A549 (cell line): Measurements from ENCODE around the gene CADM2. TPM values are rescaled to one million over a fixed set of nuclear protein-coding genes. Genes with fewer than 3 reads are reported as not detected.

Source experiments
- ATAC-seq, 2 experiments: fragments of 200-7000 bp in 1 of 2; fragments of >200 bp in 1 of 2; cut with Nextera tagmentation in 1 of 2; cut with Tn5 transposase in 1 of 2; 3 replicates each; pipeline versions ENCODE4 v1.8.0 to v1.9.1; 2018 to 2020; ENCODE audit warnings: mild to moderate bottlenecking in 1 of 2, moderate library complexity in 1 of 2
- CTCF ChIA-PET: fragments of 300-600 bp; sonication (Branson Sonifier 250); formaldehyde crosslinking; extraction: SDS; loops from one replicate; lab custom pipeline; 2021; ENCODE audit warnings: antibody characterized with exemption, inconsistent platforms; lab: Yijun Ruan, JAX
- POLR2A ChIA-PET: fragments of 350-600 bp; formaldehyde crosslinking; extraction: SDS; loops from one replicate; lab custom pipeline; 2021; ENCODE audit warnings: antibody characterized with exemption, inconsistent platforms; lab: Yijun Ruan, JAX
- DNase-seq, 2 experiments: peaks; one replicate each; pipeline versions ENCODE4 v3.0.0 to v3.0.0-alpha.2; 2011 to 2016; ENCODE audit warnings: low read depth in 1 of 2, low spot score in 1 of 2
- FAIRE-seq: peaks from 2 replicates; lab custom pipeline; 2011; peaks lifted over from hg19 to GRCh38; lab: Jason Lieb, UNC
- H3K27ac ChIP-seq, 2 experiments: fragments of >200 bp; sonication (Bioruptor Twin); formaldehyde crosslinking; 3 replicates each; pipeline ENCODE4 v1.5.1; 2016 to 2017
- H3K4me1 ChIP-seq: fragments of >200 bp; sonication (Bioruptor Twin); formaldehyde crosslinking; 3 replicates; pipeline ENCODE4 v1.6.1; 2016
- H3K4me2 ChIP-seq: fragments of >200 bp; sonication (Bioruptor Twin); formaldehyde crosslinking; 3 replicates; pipeline ENCODE4 v1.6.1; 2016
- H3K4me3 ChIP-seq: fragments of >200 bp; sonication (Bioruptor Twin); formaldehyde crosslinking; 3 replicates; pipeline ENCODE4 v1.5.1; 2016
- H3K9me3 ChIP-seq: fragments of >200 bp; sonication (Bioruptor Twin); formaldehyde crosslinking; 3 replicates; pipeline ENCODE4 v1.6.1; 2016
- CBX2 ChIP-seq: fragments of 200-600 bp; sonication (generic); IDR thresholded peaks from 2 replicates; pipeline ENCODE4 v1.6.1; 2016; ENCODE audit warnings: low read depth, mild to moderate bottlenecking, borderline replicate concordance
- CEBPB ChIP-seq, 2 experiments: fragments of >200 bp in 1 of 2; sonication (Bioruptor Twin) in 1 of 2; formaldehyde crosslinking in 1 of 2; IDR thresholded peaks; 2 replicates each; pipeline ENCODE4 v1.6.1; 2012 to 2016
- CHD2 ChIP-seq: fragments of 150-350 bp; IDR thresholded peaks from 2 replicates; pipeline ENCODE4 v1.6.1; 2014; ENCODE audit warnings: low read length; ENCODE audit not compliant: partially characterized antibody
- CTCF ChIP-seq: fragments of >200 bp; sonication (Bioruptor Twin); formaldehyde crosslinking; IDR thresholded peaks from 3 replicates; pipeline ENCODE4 v1.5.1; 2016
- E2F6 ChIP-seq: IDR thresholded peaks from 2 replicates; pipeline ENCODE4 v1.6.1; 2012; ENCODE audit warnings: low read depth, borderline replicate concordance
- ESRRA ChIP-seq: fragments of 150-350 bp; IDR thresholded peaks from 2 replicates; pipeline ENCODE4 v1.6.1; 2014; ENCODE audit warnings: mild to moderate bottlenecking, low read length, borderline replicate concordance
- FOSL2 ChIP-seq, 2 experiments: fragments of 450-650 bp in 1 of 2; fragments of >200 bp in 1 of 2; sonication (Bioruptor Twin) in 1 of 2; formaldehyde crosslinking; IDR thresholded peaks; 2 replicates each; pipeline versions ENCODE4 v1.5.0 to v1.6.1; 2016 to 2020; ENCODE audit warnings: mild to moderate bottlenecking in 1 of 2, moderate library complexity in 1 of 2
- GATA3 ChIP-seq: IDR thresholded peaks from 2 replicates; pipeline ENCODE4 v1.6.1; 2012; ENCODE audit warnings: borderline replicate concordance
- HES2 ChIP-seq: fragments of >200 bp; sonication (Bioruptor Twin); formaldehyde crosslinking; IDR thresholded peaks from 2 replicates; pipeline ENCODE4 v1.6.1; 2016
- HMGXB4 ChIP-seq: fragments of 250-450 bp; sonication (Bioruptor Pico); IDR thresholded peaks from 2 replicates; pipeline ENCODE4 v1.5.0; 2021; ENCODE audit warnings: mild to moderate bottlenecking, moderate library complexity, borderline replicate concordance
- HOXB13 ChIP-seq: fragments of 250-450 bp; sonication (Bioruptor Pico); IDR thresholded peaks from 2 replicates; pipeline ENCODE4 v1.5.0; 2020; ENCODE audit warnings: low read depth, mild to moderate bottlenecking, moderate library complexity
- JUN ChIP-seq, 2 experiments: fragments of >200 bp; sonication (Bioruptor Twin); formaldehyde crosslinking; IDR thresholded peaks; 2 replicates in 1 of 2; 3 replicates in 1 of 2; pipeline ENCODE4 v1.6.1; 2016 to 2017
- JUNB ChIP-seq: fragments of >200 bp; sonication (Bioruptor Twin); formaldehyde crosslinking; IDR thresholded peaks from 2 replicates; pipeline ENCODE4 v1.6.1; 2016
- MAZ ChIP-seq: fragments of 150-350 bp; IDR thresholded peaks from 2 replicates; pipeline ENCODE4 v1.6.1; 2014; ENCODE audit warnings: antibody characterized with exemption, low read depth, low read length, borderline replicate concordance
- MYC ChIP-seq: IDR thresholded peaks from 2 replicates; pipeline ENCODE4 v1.6.1; 2012; ENCODE audit warnings: mild to moderate bottlenecking, inconsistent platforms, low read length, improper control_type of control experiment, borderline replicate concordance
- NPAS2 ChIP-seq: fragments of 250-450 bp; sonication (Bioruptor Pico); IDR thresholded peaks from 2 replicates; pipeline ENCODE4 v1.8.0; 2022; ENCODE audit warnings: mild to moderate bottlenecking, moderate library complexity, borderline replicate concordance
- PHF8 ChIP-seq: fragments of 200-600 bp; sonication (generic); IDR thresholded peaks from 2 replicates; pipeline ENCODE4 v1.6.1; 2016; ENCODE audit warnings: low read depth, mild to moderate bottlenecking, antibody characterized with exemption, moderate library complexity, borderline replicate concordance
- POLR2A ChIP-seq: IDR thresholded peaks from 2 replicates; pipeline ENCODE4 v1.6.1; 2012; ENCODE audit warnings: mild to moderate bottlenecking, low read length
- POLR2AphosphoS2 ChIP-seq: conservative IDR thresholded peaks from 2 replicates; pipeline ENCODE4 v1.6.1; 2012; ENCODE audit warnings: low read length, improper control_type of control experiment, inconsistent platforms
- RAD21 ChIP-seq, 2 experiments: fragments of >200 bp in 1 of 2; sonication (Bioruptor Twin) in 1 of 2; formaldehyde crosslinking in 1 of 2; IDR thresholded peaks in 1 of 2; conservative IDR thresholded peaks in 1 of 2; 2 replicates in 1 of 2; 3 replicates in 1 of 2; pipeline ENCODE4 v1.6.1; 2012 to 2018; ENCODE audit warnings: inconsistent platforms in 1 of 2
- RCOR1 ChIP-seq: fragments of 150-350 bp; IDR thresholded peaks from 2 replicates; pipeline ENCODE4 v1.6.1; 2014; ENCODE audit warnings: antibody characterized with exemption, low read length, low read depth
- RNF2 ChIP-seq: fragments of 200-600 bp; sonication (generic); IDR thresholded peaks from 2 replicates; pipeline ENCODE4 v1.6.1; 2016; ENCODE audit warnings: low read depth, mild to moderate bottlenecking, antibody characterized with exemption, moderate library complexity, borderline replicate concordance
- TFCP2L1 ChIP-seq: fragments of 250-450 bp; sonication (Bioruptor Pico); IDR thresholded peaks from 2 replicates; pipeline ENCODE4 v1.5.0; 2021; ENCODE audit warnings: mild to moderate bottlenecking
- TP53 ChIP-seq: fragments of 250-450 bp; sonication (Bioruptor Pico); IDR thresholded peaks from 2 replicates; pipeline ENCODE4 v1.5.0; 2021; ENCODE audit warnings: mild to moderate bottlenecking, moderate library complexity
- USF2 ChIP-seq: fragments of 450-650 bp; IDR thresholded peaks from 2 replicates; pipeline ENCODE4 v1.6.1; 2014; ENCODE audit warnings: antibody characterized with exemption
- ZC3H11A ChIP-seq: fragments of 450-650 bp; IDR thresholded peaks from 2 replicates; pipeline ENCODE4 v1.6.1; 2014; ENCODE audit warnings: antibody characterized with exemption, mild to moderate bottlenecking
- ZSCAN20 ChIP-seq: fragments of 250-450 bp; sonication (Bioruptor Pico); IDR thresholded peaks from 2 replicates; pipeline ENCODE4 v1.8.0; 2022; ENCODE audit warnings: mild to moderate bottlenecking, moderate library complexity
- WGBS: methylation state at CpG from one replicate; pipeline ENCODE4 v1.1.6; 2017; ENCODE audit errors: missing lambda C conversion rate; 5-methylcytosine and 5-hydroxymethylcytosine counted together
- polyA plus RNA-seq, 4 experiments: library from polyadenylated mRNA; depleted of rRNA in 3 of 4; stranded (reverse); fragments of >200 nt; fragmentation: RNase III in 1 of 4; extraction: RNeasy Plus Mini Kit Qiagen cat#74134 plus additional on column Dnase treatment in 1 of 4; gene quantifications; 2 replicates in 3 of 4; 3 replicates in 1 of 4; pipeline ENCODE4 v1.2.3, GENCODE V29; 2011 to 2017

The CADM2 gene
- polyA plus RNA-seq, 2 of the 4 experiments (the other 2 are of a cell fraction), result 0.05 to 0.71 TPM

GRCh38 chr3:85560088-85560785 lies 601.4 kb downstream of the CADM2 start:
- Histone ChIP-seq H3K27ac (no peak overlapping the region), H3K4me1 (no peaks in the 10 kb centered on the region), H3K4me3 (no peak overlapping the region), H3K4me2 (no peak overlapping the region), H3K9me3 (no peaks in the 10 kb centered on the region)
- 31% methylated on average over 7 of the region's 7 CpGs for WGBS
- FAIRE-seq, result no peak
- no peak for TF ChIP-seq JUN (IDR thresholded peaks at IDR 0.05)
- no peak for TF ChIP-seq CTCF
- no peak for TF ChIP-seq HMGXB4
- no peak for TF ChIP-seq ZC3H11A
- no peak for TF ChIP-seq RCOR1
- no peak for TF ChIP-seq HOXB13 (CRISPR knock-in tag)
- ChIA-PET CTCF (no interaction called here), POLR2A (no interaction called here)
- no peak for ATAC-seq
- no peak for DNase-seq

GRCh38 chr3:85567071-85567676 lies 608.4 kb downstream of the CADM2 start:
- DNase-seq (peak in 1 of 2 experiments; percentile 59), FAIRE-seq (no peak), ATAC-seq (peak in 1 of 2 experiments; percentile 66; a peak in 2 of 6 replicates)
- TF ChIP-seq POLR2AphosphoS2 (no peak), RAD21 (conservative IDR thresholded peaks at IDR 0.05 in 1 of 2, IDR thresholded peaks at IDR 0.05 in 1 of 2) (peak in 1 of 2 experiments; percentile 50; a peak in 2 of 5 replicates), POLR2A (no peak), CEBPB (IDR thresholded peaks at IDR 0.05) (no peak), CHD2 (no peak), TFCP2L1 (CRISPR knock-in tag) (no peak), RNF2 (no peak), FOSL2 (IDR thresholded peaks at IDR 0.05) (no peak), FOSL2 (CRISPR knock-in tag; IDR thresholded peaks at IDR 0.05) (no peak)
- POLR2A ChIA-PET, result no interaction called here
- Histone ChIP-seq H3K4me3 (no peak overlapping the region), H3K9me3 (no peaks in the 10 kb centered on the region), H3K4me1 (no peaks in the 10 kb centered on the region), H3K27ac (no peak overlapping the region), H3K4me2 (no peak overlapping the region)
- WGBS, result 2% methylated on average over 5 of the region's 5 CpGs
- CTCF ChIA-PET, result interaction anchor here (1.0 kb wide), 1 partner anchor 12 kb away, joined by 3 read pairs; no protein-coding TSS in a partner anchor

- 30% methylated on average over 3 of the region's 3 CpGs for WGBS
- ChIA-PET POLR2A (no interaction called here), CTCF (no interaction called here)
- no peak overlapping the region for H3K4me3 ChIP-seq
- no peak overlapping the region for H3K4me2 ChIP-seq
- no peak overlapping the region for H3K27ac ChIP-seq
- FAIRE-seq (no peak), ATAC-seq (no peak), DNase-seq (no peak)
- no peaks in the 10 kb centered on the region for H3K9me3 ChIP-seq
- no peaks in the 10 kb centered on the region for H3K4me1 ChIP-seq
- TF ChIP-seq CEBPB (IDR thresholded peaks at IDR 0.05) (no peak), RCOR1 (no peak), CBX2 (no peak), JUNB (no peak), HES2 (no peak), HOXB13 (CRISPR knock-in tag) (no peak), NPAS2 (CRISPR knock-in tag) (no peak), ZSCAN20 (CRISPR knock-in tag) (no peak), MYC (no peak), MAZ (no peak), USF2 (no peak), PHF8 (no peak), E2F6 (no peak), FOSL2 (IDR thresholded peaks at IDR 0.05) (no peak), FOSL2 (CRISPR knock-in tag; IDR thresholded peaks at IDR 0.05) (no peak), ESRRA (no peak), GATA3 (no peak), TP53 (CRISPR knock-in tag) (no peak)
Measured at GRCh38 chr3:85570819-85571218, 612.0 kb downstream of the CADM2 start.
